Body of pancreas (tissue), 4 donors: ENCODE measurements around the gene CYBC1. TPM values are rescaled to one million over a fixed set of nuclear protein-coding genes. Genes with fewer than 3 reads are reported as not detected.

Experiments
- ATAC-seq: fragments of 150-250 bp; one replicate; pipeline ENCODE4 v1.9.1; 2016
- DNase-seq, 4 donors: peaks; one replicate each; pipeline ENCODE4 v3.0.0-alpha.2; 2019
- H3K27ac ChIP-seq, 4 donors: fragments of 200-600 bp; sonication (generic); 1 replicate in 3 of 4; 2 replicates in 1 of 4; pipeline versions ENCODE4 v1.5.1 to v1.6.1; 2016 to 2019; ENCODE audit warnings: mild to moderate bottlenecking in 1 of 4, mixed read lengths in 1 of 4, moderate library complexity in 1 of 4
- H3K27me3 ChIP-seq, 2 donors: fragments of 200-600 bp; sonication (generic); one replicate each; pipeline ENCODE4 v1.6.0; 2016; ENCODE audit warnings: mild to moderate bottlenecking in 1 of 2
- H3K36me3 ChIP-seq, 2 donors: fragments of 200-600 bp; sonication (generic); replicated peaks in 1 of 2; 2 replicates each; pipeline ENCODE4 v1.5.1; 2016; ENCODE audit warnings: low read depth in 2 of 2; ENCODE audit not compliant: insufficient read depth in 1 of 2
- H3K4me1 ChIP-seq: fragments of 200-600 bp; sonication (generic); one replicate; pipeline ENCODE4 v1.6.0; 2016
- H3K4me3 ChIP-seq, 2 donors: fragments of 200-600 bp; sonication (generic); 1 replicate in 1 of 2; 2 replicates in 1 of 2; pipeline ENCODE4 v1.5.1; 2016 to 2019
- H3K9me3 ChIP-seq, 3 donors: fragments of 200-600 bp; sonication (generic); 1 replicate in 2 of 3; 2 replicates in 1 of 3; pipeline ENCODE4 v1.5.1; 2016
- CTCF ChIP-seq, 7 experiments: fragments of 450-650 bp in 4 of 7; fragments of 200-600 bp in 3 of 7; sonication (generic) in 3 of 7; IDR thresholded peaks; one replicate each; pipeline ENCODE4 v1.5.1; 2016 to 2019; ENCODE audit warnings: antibody characterized with exemption in 7 of 7
- POLR2A ChIP-seq, 3 donors: fragments of 450-650 bp; IDR thresholded peaks; one replicate each; pipeline ENCODE4 v1.6.1; 2016; ENCODE audit warnings: antibody characterized with exemption in 3 of 3, mild to moderate bottlenecking in 2 of 3
- WGBS, 2 donors: methylation state at CpG; one replicate each; pipeline ENCODE4 v1.1.5; 2017; 5-methylcytosine and 5-hydroxymethylcytosine counted together
- intact Hi-C: fragments of 100-400 bp; cut with DNase I; formaldehyde crosslinking; loops from one replicate; pipeline ENCODE4 v1.15.1; 2023
- total RNA-seq, 2 donors: library from RNA; depleted of rRNA; stranded (reverse); fragments of >200 nt; gene quantifications; one replicate each; pipeline ENCODE4 v1.1.0, GENCODE V29; 2016

The CYBC1 gene
- total RNA-seq, 2 donors from 2014 or later, result 53.1 to 68.2 TPM

GRCh38 chr17:82447876-82448275, 2.7 kb downstream of the CYBC1 start:
- TF ChIP-seq CTCF (IDR thresholded peaks at IDR 0.05) (no peak), POLR2A (IDR thresholded peaks at IDR 0.05) (no peak)
- Histone ChIP-seq H3K4me1 (peaks cover 58% of the 10 kb centered on the region), H3K36me3 (no peaks in the 10 kb centered on the region), H3K27me3 (no peaks in the 10 kb centered on the region), H3K9me3 (no peaks in the 10 kb centered on the region), H3K27ac (no peak overlapping the region), H3K4me3 (no peak overlapping the region)
- DNase-seq (no peak), ATAC-seq (no peak)
- intact Hi-C loops, result no loop called here
- WGBS, 2 donors, result 92 to 93% methylated on average over 11 of the region's 11 CpGs

- H3K27me3 ChIP-seq, result no peaks in the 10 kb centered on the region
- no peaks in the 10 kb centered on the region for H3K9me3 ChIP-seq
- no peak overlapping the region for H3K27ac ChIP-seq
- intact Hi-C loops, result no loop called here
- no peaks in the 10 kb centered on the region for H3K36me3 ChIP-seq
- ATAC-seq (no peak), DNase-seq (no peak)
- 70 to 80% methylated on average over 1 to 12 of the region's 12 CpGs for WGBS, 2 donors
- no peak for TF ChIP-seq CTCF (IDR thresholded peaks at IDR 0.05)
- TF ChIP-seq POLR2A (IDR thresholded peaks at IDR 0.05), result no peak
- H3K4me3 ChIP-seq, result no peak overlapping the region
- H3K4me1 ChIP-seq, result peaks cover 58% of the 10 kb centered on the region
Observed at GRCh38 chr17:82446649-82447048, 3.9 kb downstream of the CYBC1 start.

- Histone ChIP-seq H3K4me3 (no peak overlapping the region), H3K27ac (no peak overlapping the region), H3K36me3 (no peaks in the 10 kb centered on the region), H3K4me1 (peaks cover 53% of the 10 kb centered on the region), H3K9me3 (no peaks in the 10 kb centered on the region), H3K27me3 (no peaks in the 10 kb centered on the region)
- intact Hi-C loops, result no loop called here
- no peak for ATAC-seq
- 87 to 92% methylated on average over 12 to 15 of the region's 15 CpGs for WGBS, 2 donors
- TF ChIP-seq POLR2A (IDR thresholded peaks at IDR 0.05) (no peak), CTCF (IDR thresholded peaks at IDR 0.05) (no peak)
- DNase-seq, result no peak
Observed at GRCh38 chr17:82446124-82446523, 4.4 kb downstream of the CYBC1 start.

GRCh38 chr17:82445542-82445941, 5.0 kb downstream of the CYBC1 start:
- no peak overlapping the region for H3K4me3 ChIP-seq
- peak overlapping the region in 2 of 4 donors; percentile 10 to 27 for H3K27ac ChIP-seq
- 20 to 70% methylated on average over 1 to 13 of the region's 13 CpGs for WGBS, 2 donors

More at GRCh38 chr17:82445542-82445941, 5.0 kb downstream of the CYBC1 start:
- TF ChIP-seq CTCF (IDR thresholded peaks at IDR 0.05), result no peak
- TF ChIP-seq POLR2A (IDR thresholded peaks at IDR 0.05), result no peak
- intact Hi-C loops, result no loop called here
- H3K27me3 ChIP-seq, result no peaks in the 10 kb centered on the region
- no peak for ATAC-seq
- H3K4me1 ChIP-seq, result peaks cover 52% of the 10 kb centered on the region
- H3K36me3 ChIP-seq, result no peaks in the 10 kb centered on the region
- DNase-seq, result no peak
- H3K9me3 ChIP-seq, result no peaks in the 10 kb centered on the region
